ENCODE measurements around the gene BBOX1. TPM values are rescaled to one million over a fixed set of nuclear protein-coding genes. Genes with fewer than 3 reads are reported as not detected.

BBOX1 gene
- total RNA-seq, 2 experiments from 2014 or later: not detected

DNA sequence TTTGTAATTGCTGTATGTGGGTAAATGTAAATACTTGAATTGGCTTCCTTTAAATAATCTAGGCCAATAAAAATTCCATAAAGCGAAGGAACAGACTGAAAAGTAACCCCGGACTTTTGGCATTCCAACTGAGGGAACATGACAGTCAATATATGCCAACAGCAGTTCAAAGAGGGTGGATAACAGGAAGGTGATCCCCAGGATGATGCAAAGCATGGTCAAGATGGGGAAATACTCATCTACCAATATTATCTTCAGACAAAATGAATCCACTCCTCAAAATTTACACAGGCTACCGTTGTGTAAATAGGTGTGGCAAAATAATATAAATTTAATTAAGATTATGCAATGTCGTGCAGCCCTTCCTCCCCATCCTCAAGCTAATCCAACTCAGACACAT, 56.9 kb downstream of the BBOX1 start:
- TF ChIP-seq, protein P1, sequence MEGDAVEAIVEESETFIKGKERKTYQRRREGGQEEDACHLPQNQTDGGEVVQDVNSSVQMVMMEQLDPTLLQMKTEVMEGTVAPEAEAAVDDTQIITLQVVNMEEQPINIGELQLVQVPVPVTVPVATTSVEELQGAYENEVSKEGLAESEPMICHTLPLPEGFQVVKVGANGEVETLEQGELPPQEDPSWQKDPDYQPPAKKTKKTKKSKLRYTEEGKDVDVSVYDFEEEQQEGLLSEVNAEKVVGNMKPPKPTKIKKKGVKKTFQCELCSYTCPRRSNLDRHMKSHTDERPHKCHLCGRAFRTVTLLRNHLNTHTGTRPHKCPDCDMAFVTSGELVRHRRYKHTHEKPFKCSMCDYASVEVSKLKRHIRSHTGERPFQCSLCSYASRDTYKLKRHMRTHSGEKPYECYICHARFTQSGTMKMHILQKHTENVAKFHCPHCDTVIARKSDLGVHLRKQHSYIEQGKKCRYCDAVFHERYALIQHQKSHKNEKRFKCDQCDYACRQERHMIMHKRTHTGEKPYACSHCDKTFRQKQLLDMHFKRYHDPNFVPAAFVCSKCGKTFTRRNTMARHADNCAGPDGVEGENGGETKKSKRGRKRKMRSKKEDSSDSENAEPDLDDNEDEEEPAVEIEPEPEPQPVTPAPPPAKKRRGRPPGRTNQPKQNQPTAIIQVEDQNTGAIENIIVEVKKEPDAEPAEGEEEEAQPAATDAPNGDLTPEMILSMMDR (IDR thresholded peaks at IDR 0.05): no peak
- H3K36me3 Mint-ChIP-seq (ENCODE audit: low read depth): no peaks in the 10 kb centered on the region
- intact Hi-C loops (cut with micrococcal nuclease): no loop called here
- ATAC-seq (no peak), DNase-seq (no peak)
- H3K4me1 Mint-ChIP-seq (ENCODE audit: low read depth): no peaks in the 10 kb centered on the region
- H3K9me3 Mint-ChIP-seq: no peaks in the 10 kb centered on the region
- H3K4me3 Mint-ChIP-seq: no peak overlapping the region
- ChIA-PET CTCF (no interaction called here), POLR2A (no interaction called here)
- no peak overlapping the region for H3K27ac Mint-ChIP-seq
- H3K27me3 Mint-ChIP-seq: no peaks in the 10 kb centered on the region

DNA sequence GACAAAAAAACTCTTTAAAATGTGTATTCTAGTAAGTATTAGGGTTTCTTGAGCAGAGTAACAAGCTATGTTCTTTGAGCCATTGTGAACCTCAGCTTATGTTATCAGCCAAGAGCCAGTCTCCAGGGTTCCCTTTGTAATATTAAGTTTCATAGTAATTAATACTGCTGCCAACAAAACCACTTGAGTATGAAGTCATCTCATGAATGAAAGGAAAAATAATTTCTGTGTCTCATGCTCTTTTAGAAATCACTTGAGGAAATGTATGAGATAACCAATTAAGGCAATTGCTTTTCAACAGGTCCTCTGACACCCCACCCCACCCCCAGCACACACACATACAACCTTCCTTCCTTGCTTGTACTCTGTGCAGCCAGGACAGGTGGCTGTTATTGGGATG, 59.9 kb downstream of the BBOX1 start:
- ATAC-seq (no peak), DNase-seq (no peak)
- no peaks in the 10 kb centered on the region for H3K36me3 Mint-ChIP-seq (ENCODE audit: low read depth)
- no peaks in the 10 kb centered on the region for H3K4me1 Mint-ChIP-seq (ENCODE audit: low read depth)
- ChIA-PET POLR2A (no interaction called here), CTCF (no interaction called here)
- TF ChIP-seq, protein P1 (IDR thresholded peaks at IDR 0.05): no peak
- H3K9me3 Mint-ChIP-seq: peaks cover 1% of the 10 kb centered on the region
- no peak overlapping the region for H3K4me3 Mint-ChIP-seq
- H3K27me3 Mint-ChIP-seq: no peaks in the 10 kb centered on the region
- intact Hi-C loops (cut with micrococcal nuclease): no loop called here
- no peak overlapping the region for H3K27ac Mint-ChIP-seq

DNA sequence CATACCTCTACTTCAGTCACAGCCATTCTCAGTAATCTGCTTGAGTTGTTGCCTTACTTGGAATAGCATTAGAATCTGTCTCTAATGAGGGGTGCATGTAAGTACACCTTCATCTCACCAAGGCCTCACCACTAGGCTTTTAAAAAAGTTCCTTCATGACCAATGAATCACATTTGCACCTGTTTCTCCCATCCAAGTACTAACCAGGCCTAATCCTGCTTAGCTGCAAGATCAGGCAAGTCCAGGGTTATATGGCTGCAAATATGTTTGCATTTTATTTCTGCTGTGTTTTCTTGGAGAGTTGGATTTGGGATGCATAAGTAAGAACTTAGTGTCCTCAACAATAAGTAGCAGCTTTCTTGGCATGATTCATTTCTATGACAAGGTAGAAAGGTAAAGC, 66.9 kb downstream of the BBOX1 start:
- no peaks in the 10 kb centered on the region for H3K4me1 Mint-ChIP-seq (ENCODE audit: low read depth)
- TF ChIP-seq, protein P1 (IDR thresholded peaks at IDR 0.05): no peak
- H3K27me3 Mint-ChIP-seq: no peaks in the 10 kb centered on the region
- H3K36me3 Mint-ChIP-seq (ENCODE audit: low read depth): no peaks in the 10 kb centered on the region
- ChIA-PET CTCF (no interaction called here), POLR2A (no interaction called here)
- ATAC-seq: no peak
- no peak overlapping the region for H3K27ac Mint-ChIP-seq
- intact Hi-C loops (cut with micrococcal nuclease): no loop called here
- H3K4me3 Mint-ChIP-seq: no peak overlapping the region
- H3K9me3 Mint-ChIP-seq: peaks cover 3% of the 10 kb centered on the region
- DNase-seq: no peak

DNA sequence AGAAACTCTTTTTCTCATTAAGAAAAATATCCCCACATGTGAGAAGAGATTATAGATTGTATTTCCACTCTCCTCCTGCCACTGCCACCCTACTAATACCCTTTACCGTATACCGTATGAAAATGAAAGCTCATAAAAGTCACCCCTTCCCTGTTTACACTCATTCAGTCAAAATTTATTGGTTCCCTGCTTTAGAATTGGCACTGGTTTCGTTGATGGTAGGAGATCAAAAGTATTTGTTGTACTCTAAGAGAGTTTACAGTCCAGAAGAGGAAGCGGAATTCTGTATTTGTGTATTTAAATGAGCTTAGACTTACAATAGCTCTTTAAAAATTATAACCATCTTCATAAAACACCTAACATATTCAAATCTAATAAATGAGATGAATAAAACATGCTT, 68.2 kb downstream of the BBOX1 start:
- ChIA-PET POLR2A (no interaction called here), CTCF (no interaction called here)
- H3K9me3 Mint-ChIP-seq: peaks cover 3% of the 10 kb centered on the region
- no peak overlapping the region for H3K4me3 Mint-ChIP-seq
- no peak for DNase-seq
- intact Hi-C loops (cut with micrococcal nuclease): no loop called here
- no peaks in the 10 kb centered on the region for H3K27me3 Mint-ChIP-seq
- no peak overlapping the region for H3K27ac Mint-ChIP-seq
- no peak for ATAC-seq
- TF ChIP-seq, protein P1 (IDR thresholded peaks at IDR 0.05): no peak
- no peaks in the 10 kb centered on the region for H3K36me3 Mint-ChIP-seq (ENCODE audit: low read depth)
- H3K4me1 Mint-ChIP-seq (ENCODE audit: low read depth): no peaks in the 10 kb centered on the region

DNA sequence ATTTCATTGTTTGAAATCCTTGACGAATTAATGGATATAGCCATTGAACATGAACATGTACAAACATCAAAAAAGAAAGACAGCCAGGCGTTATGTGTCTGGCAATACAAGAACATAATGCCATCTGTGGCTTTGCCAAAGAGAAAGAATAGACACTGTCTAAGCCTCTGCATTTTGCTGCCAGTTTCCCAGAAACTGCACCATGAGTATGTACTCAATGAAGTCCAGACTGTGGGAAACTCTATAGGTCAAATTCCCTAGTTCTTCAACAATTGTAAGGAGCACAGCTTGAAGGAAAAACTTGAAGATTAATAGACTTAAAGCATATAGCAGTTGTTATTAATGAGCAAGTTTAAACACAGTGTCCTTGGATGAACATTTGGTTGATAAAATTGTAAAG, 71.3 kb downstream of the BBOX1 start:
- TF ChIP-seq, protein P1 (IDR thresholded peaks at IDR 0.05): no peak
- H3K4me3 Mint-ChIP-seq: no peak overlapping the region

More for the DNA sequence above, 71.3 kb downstream of the BBOX1 start:
- no peaks in the 10 kb centered on the region for H3K27me3 Mint-ChIP-seq
- H3K36me3 Mint-ChIP-seq (ENCODE audit: low read depth): no peaks in the 10 kb centered on the region
- no peak for ATAC-seq
- ChIA-PET CTCF (no interaction called here), POLR2A (no interaction called here)
- no peaks in the 10 kb centered on the region for H3K4me1 Mint-ChIP-seq (ENCODE audit: low read depth)
- DNase-seq: no peak
- intact Hi-C loops (cut with micrococcal nuclease): no loop called here
- H3K9me3 Mint-ChIP-seq: peaks cover 1% of the 10 kb centered on the region
- H3K27ac Mint-ChIP-seq: no peak overlapping the region
